Rectal smooth muscle tissue (tissue), 1 donor: ENCODE measurements around the gene PLP1.
"Not testable (repeated sequence)": the region's sequence is repeated elsewhere in the genome, so short reads cannot be mapped to it uniquely, and the experiment has no call there.

Experiments used
- H3K27ac ChIP-seq: one replicate; pipeline ENCODE4 v1.7.0; 2013; ENCODE audit warnings: low read depth, low read length, inconsistent platforms
- H3K27me3 ChIP-seq: one replicate; pipeline ENCODE4 v1.7.0; 2013; ENCODE audit warnings: low read length; ENCODE audit not compliant: control insufficient read depth, insufficient read depth
- H3K36me3 ChIP-seq: one replicate; pipeline ENCODE4 v1.7.0; 2013; ENCODE audit warnings: low read length; ENCODE audit not compliant: control insufficient read depth, insufficient read depth
- H3K4me1 ChIP-seq: one replicate; pipeline ENCODE4 v1.7.0; 2013; ENCODE audit warnings: low read length; ENCODE audit not compliant: control insufficient read depth, insufficient read depth
- H3K4me3 ChIP-seq: one replicate; pipeline ENCODE4 v1.7.0; 2013; ENCODE audit warnings: low read length
- H3K9ac ChIP-seq: one replicate; pipeline ENCODE4 v1.7.0; 2013; ENCODE audit warnings: low read length

PLP1 gene

GRCh38 chrX:103817101-103817500 is 40.5 kb downstream of the PLP1 start:
- not testable (repeated sequence) for H3K4me1 ChIP-seq, H3K9ac ChIP-seq, H3K27me3 ChIP-seq, H3K4me3 ChIP-seq, H3K36me3 ChIP-seq, H3K27ac ChIP-seq

DNA sequence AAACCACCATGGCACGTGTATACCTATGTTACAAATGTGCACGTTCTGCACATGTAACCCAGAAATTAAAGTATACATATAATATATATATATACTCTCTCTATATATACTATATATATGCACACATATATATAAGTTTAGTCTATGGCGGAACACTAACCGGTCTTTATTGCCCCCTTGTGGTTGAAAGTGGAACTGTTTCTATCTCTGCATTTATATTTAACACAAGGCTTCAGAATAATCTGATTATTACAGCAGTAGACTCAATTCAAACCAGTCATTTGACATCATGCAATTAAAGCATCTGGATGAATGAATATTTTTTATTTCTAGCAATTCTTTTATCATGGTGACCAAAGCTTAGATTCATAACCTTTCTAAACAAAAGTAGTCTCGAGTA is 40.9 kb downstream of the PLP1 start:
- Histone ChIP-seq H3K36me3 (no peaks in the 10 kb centered on the region), H3K4me1 (no peaks in the 10 kb centered on the region), H3K4me3 (no peak overlapping the region), H3K9ac (no peak overlapping the region), H3K27ac (no peak overlapping the region), H3K27me3 (no peaks in the 10 kb centered on the region)

DNA sequence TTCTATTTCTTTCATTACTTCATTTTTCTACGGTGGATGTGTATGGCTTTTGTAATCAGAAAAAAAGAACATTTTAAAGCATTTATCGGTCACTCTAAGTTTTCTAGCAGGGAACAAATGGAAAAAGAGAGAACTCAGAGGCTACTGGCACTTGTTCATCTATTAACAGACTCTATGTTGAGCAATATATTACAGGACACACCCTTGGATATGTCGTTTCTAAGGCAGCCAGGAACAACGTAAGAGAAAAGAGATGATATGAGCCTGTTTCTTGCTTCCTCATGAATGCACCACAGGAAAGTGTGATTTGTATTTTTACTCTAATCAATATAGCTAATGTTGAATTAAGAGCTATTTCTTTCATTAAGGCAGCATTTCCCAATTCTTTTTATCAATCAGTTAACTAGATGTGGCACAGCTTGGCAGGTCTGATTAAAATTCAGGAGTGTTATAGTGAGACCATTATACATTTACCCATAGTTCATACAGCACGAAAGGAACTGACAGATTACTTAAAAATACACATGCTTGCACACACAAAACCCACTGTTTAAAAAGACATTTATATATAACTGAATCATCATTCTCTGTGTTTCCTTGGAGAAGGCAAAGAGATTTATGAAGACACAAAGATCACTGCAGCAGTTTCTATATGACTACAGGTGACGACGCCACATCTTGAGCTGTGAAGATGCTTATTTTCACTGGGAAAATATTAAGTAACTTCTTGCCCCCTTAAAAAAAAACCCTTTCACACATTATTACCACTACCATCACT is 42.4 kb downstream of the PLP1 start:
- Histone ChIP-seq H3K4me1 (no peaks in the 10 kb centered on the region), H3K36me3 (no peaks in the 10 kb centered on the region), H3K27ac (no peak overlapping the region), H3K27me3 (no peaks in the 10 kb centered on the region), H3K9ac (no peak overlapping the region), H3K4me3 (no peak overlapping the region)

DNA sequence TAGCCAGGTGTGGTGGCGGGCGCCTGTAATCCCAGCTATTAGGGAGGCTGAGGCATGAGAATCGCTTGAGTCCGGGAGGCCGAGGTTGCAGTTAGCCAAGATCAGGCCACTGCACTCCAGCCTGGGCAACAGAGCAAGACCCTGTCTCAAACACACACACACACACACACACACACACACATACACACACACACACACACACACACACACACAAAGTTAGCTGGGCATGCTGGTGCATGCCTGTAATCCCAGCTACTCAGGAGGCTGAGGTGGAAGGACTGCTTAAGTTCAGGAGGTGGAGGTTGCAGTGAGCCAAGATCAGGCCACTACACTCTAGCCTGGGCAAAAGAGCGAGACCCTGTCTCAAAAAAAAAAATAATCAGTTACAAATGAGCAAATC is 44.2 kb downstream of the PLP1 start:
- not testable (repeated sequence) for H3K36me3 ChIP-seq, H3K4me1 ChIP-seq, H3K27me3 ChIP-seq, H3K9ac ChIP-seq, H3K27ac ChIP-seq, H3K4me3 ChIP-seq

- H3K9ac ChIP-seq = no peak overlapping the region
- no peaks in the 10 kb centered on the region for H3K27me3 ChIP-seq
- H3K27ac ChIP-seq = no peak overlapping the region
- no peaks in the 10 kb centered on the region for H3K4me1 ChIP-seq
- no peaks in the 10 kb centered on the region for H3K36me3 ChIP-seq
- H3K4me3 ChIP-seq = no peak overlapping the region
These were observed 47.0 kb downstream of the PLP1 start for GRCh38 chrX:103823591-103823990.

- H3K27ac ChIP-seq = no peak overlapping the region
- no peak overlapping the region for H3K4me3 ChIP-seq
- H3K36me3 ChIP-seq = no peaks in the 10 kb centered on the region
- H3K4me1 ChIP-seq = no peaks in the 10 kb centered on the region
- H3K27me3 ChIP-seq = peaks cover 3% of the 10 kb centered on the region
- H3K9ac ChIP-seq = no peak overlapping the region
These were observed 49.2 kb downstream of the PLP1 start for GRCh38 chrX:103825881-103826280.

GRCh38 chrX:103828529-103828928 is 51.9 kb downstream of the PLP1 start:
- no peak overlapping the region for H3K4me3 ChIP-seq
- no peak overlapping the region for H3K9ac ChIP-seq
- no peaks in the 10 kb centered on the region for H3K4me1 ChIP-seq
- peaks cover 9% of the 10 kb centered on the region for H3K27me3 ChIP-seq
- no peaks in the 10 kb centered on the region for H3K36me3 ChIP-seq
- H3K27ac ChIP-seq = peak overlapping the region; percentile 67

DNA sequence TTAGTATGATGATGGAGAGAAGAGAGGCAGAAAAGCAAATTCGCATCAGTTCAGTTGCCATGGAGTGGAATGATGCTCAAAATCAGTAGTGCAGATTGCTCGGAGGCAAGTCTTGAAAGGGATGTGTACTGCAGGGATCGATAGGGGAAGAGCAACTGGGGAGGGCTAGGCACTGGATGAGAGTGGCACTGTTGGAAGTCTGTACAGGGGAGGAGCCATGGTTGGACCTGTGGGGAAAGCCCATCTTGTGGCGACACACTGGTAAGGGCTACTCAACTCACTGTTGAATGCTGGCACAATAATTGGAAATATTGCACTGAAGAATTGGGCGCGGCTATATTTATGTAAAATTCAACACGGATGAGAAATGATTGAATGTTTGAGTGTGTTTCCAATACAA is 54.2 kb downstream of the PLP1 start:
- Histone ChIP-seq H3K27me3 (peaks cover 9% of the 10 kb centered on the region), H3K36me3 (no peaks in the 10 kb centered on the region), H3K4me3 (peak overlapping the region; percentile 77), H3K9ac (no peak overlapping the region), H3K27ac (no peak overlapping the region), H3K4me1 (no peaks in the 10 kb centered on the region)

GRCh38 chrX:103831342-103831802 is 54.7 kb downstream of the PLP1 start:
- Histone ChIP-seq H3K9ac (peak overlapping the region; percentile 21), H3K27ac (peak overlapping the region; percentile 85), H3K4me1 (no peaks in the 10 kb centered on the region), H3K36me3 (no peaks in the 10 kb centered on the region), H3K27me3 (peaks cover 9% of the 10 kb centered on the region), H3K4me3 (peak overlapping the region; percentile 77)

GRCh38 chrX:103831803-103832544 is 55.3 kb downstream of the PLP1 start, which contains the start of gene RAB9B:
TSS of gene RAB9B (minus strand) at chrX:103832257. CDS start at chrX:103825784, 6,473 bp downstream.
- H3K36me3 ChIP-seq = no peaks in the 10 kb centered on the region
- H3K27ac ChIP-seq = peak within 1 kb of the TSS; percentile 85

DNA sequence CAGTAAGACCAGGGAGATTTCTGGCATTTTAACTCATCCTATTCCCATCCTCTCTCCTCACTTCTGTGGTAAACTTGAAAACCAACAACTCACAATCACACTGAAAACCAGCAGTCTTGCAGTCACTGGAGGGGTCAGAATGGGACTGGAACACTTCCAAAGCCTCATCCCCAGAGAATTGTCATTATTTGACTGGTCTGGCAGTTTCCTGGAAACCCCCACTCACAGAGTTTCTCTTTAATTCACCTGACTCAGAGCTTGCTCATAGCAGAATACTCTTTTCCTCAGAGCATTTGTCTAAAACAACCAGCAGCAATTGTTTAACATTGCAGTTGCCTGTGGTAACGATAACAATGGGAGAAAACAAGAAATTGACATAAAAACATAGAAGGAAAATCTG is 62.8 kb downstream of the PLP1 start:
- Histone ChIP-seq H3K9ac (no peak overlapping the region), H3K27me3 (no peaks in the 10 kb centered on the region), H3K36me3 (no peaks in the 10 kb centered on the region), H3K27ac (no peak overlapping the region), H3K4me3 (no peak overlapping the region), H3K4me1 (no peaks in the 10 kb centered on the region)

More at GRCh38 chrX:103831803-103832544, 55.3 kb downstream of the PLP1 start, which contains the start of gene RAB9B:
- peak within 1 kb of the TSS; percentile 21 for H3K9ac ChIP-seq
- H3K4me3 ChIP-seq = peak within 1 kb of the TSS; percentile 77
- no peaks in the 10 kb centered on the region for H3K4me1 ChIP-seq
- peaks cover 9% of the 10 kb centered on the region for H3K27me3 ChIP-seq
